Neuronal stem cell (in vitro differentiated cells): ENCODE data around the gene BTBD2.

Experiments used
- DNase-seq: peaks from one replicate; pipeline ENCODE4 v3.0.0-alpha.2; 2013; ENCODE audit warnings: low spot score
- H2AFZ ChIP-seq: one replicate; pipeline ENCODE4 v1.6.1; 2013; ENCODE audit warnings: mild to moderate bottlenecking, low read length, inconsistent platforms
- H2AK5ac ChIP-seq: 2 replicates; pipeline ENCODE4 v1.6.1; 2013; ENCODE audit warnings: low read depth, mild to moderate bottlenecking, inconsistent platforms, low read length, moderate library complexity, mixed read lengths
- H2BK120ac ChIP-seq: 2 replicates; pipeline ENCODE4 v1.6.1; 2013; ENCODE audit warnings: low read depth, mild to moderate bottlenecking, inconsistent platforms, low read length, moderate library complexity, mixed read lengths
- H2BK12ac ChIP-seq: one replicate; pipeline ENCODE4 v1.6.1; 2013; ENCODE audit warnings: low read length, inconsistent platforms
- H2BK15ac ChIP-seq: 2 replicates; pipeline ENCODE4 v1.6.1; 2013; ENCODE audit warnings: mild to moderate bottlenecking, low read length, inconsistent platforms, mixed read lengths
- H2BK5ac ChIP-seq: one replicate; pipeline ENCODE4 v1.6.1; 2013; ENCODE audit warnings: inconsistent platforms, mild to moderate bottlenecking, low read length, moderate library complexity
- H3K14ac ChIP-seq: one replicate; pipeline ENCODE4 v1.6.1; 2013; ENCODE audit warnings: low read length, inconsistent platforms
- H3K18ac ChIP-seq: 2 replicates; pipeline ENCODE4 v1.6.1; 2013; ENCODE audit warnings: low read length, inconsistent platforms
- H3K23ac ChIP-seq: 2 replicates; pipeline ENCODE4 v1.6.1; 2013; ENCODE audit warnings: low read depth, mild to moderate bottlenecking, mixed read lengths, low read length, inconsistent platforms; ENCODE audit not compliant: poor library complexity
- H3K27ac ChIP-seq: replicated peaks from 3 replicates; pipeline ENCODE4 v1.5.1; 2013; ENCODE audit warnings: low read length, inconsistent platforms
- H3K27me3 ChIP-seq, 3 experiments: 2 replicates each; pipeline ENCODE4 v1.6.1; 2013; ENCODE audit warnings: low read length in 3 of 3, mild to moderate bottlenecking in 2 of 3, inconsistent platforms in 1 of 3, low read depth in 1 of 3, mixed read lengths in 1 of 3, moderate library complexity in 1 of 3; ENCODE audit not compliant: control insufficient read depth in 3 of 3, insufficient read depth in 3 of 3
- H3K36me3 ChIP-seq, 2 donors: replicated peaks in 1 of 2; 2 replicates each; pipeline ENCODE4 v1.6.1; 2013; ENCODE audit warnings: low read length in 2 of 2; ENCODE audit not compliant: control insufficient read depth in 2 of 2, insufficient read depth in 2 of 2
- H3K4ac ChIP-seq: 2 replicates; pipeline ENCODE4 v1.6.1; 2013; ENCODE audit warnings: inconsistent platforms, mild to moderate bottlenecking, low read length, moderate library complexity
- H3K4me1 ChIP-seq, 2 donors: 1 replicate in 1 of 2; 2 replicates in 1 of 2; pipeline ENCODE4 v1.6.1; 2013; ENCODE audit warnings: low read length in 2 of 2, low read depth in 1 of 2; ENCODE audit not compliant: control insufficient read depth in 2 of 2, insufficient read depth in 1 of 2
- H3K4me2 ChIP-seq: one replicate; pipeline ENCODE4 v1.6.1; 2013; ENCODE audit warnings: mild to moderate bottlenecking, low read length, inconsistent platforms; ENCODE audit not compliant: insufficient read depth, poor library complexity, severe bottlenecking
- H3K4me3 ChIP-seq, 2 donors: 2 replicates each; pipeline ENCODE4 v1.5.1; 2013; ENCODE audit warnings: low read length in 2 of 2, mild to moderate bottlenecking in 2 of 2, inconsistent platforms in 1 of 2, moderate library complexity in 1 of 2
- H3K79me1 ChIP-seq: one replicate; pipeline ENCODE4 v1.6.1; 2013; ENCODE audit warnings: low read depth, mild to moderate bottlenecking, inconsistent platforms, low read length, moderate library complexity
- H3K9ac ChIP-seq: one replicate; pipeline ENCODE4 v1.6.1; 2013; ENCODE audit warnings: mild to moderate bottlenecking, low read depth, low read length, inconsistent platforms; ENCODE audit not compliant: poor library complexity
- H3K9me3 ChIP-seq, 2 donors: replicated peaks in 1 of 2; 2 replicates each; pipeline versions ENCODE3 to v1.6.1; 2013; ENCODE audit warnings: low read length in 2 of 2, mild to moderate bottlenecking in 2 of 2, inconsistent platforms in 1 of 2, low read depth in 1 of 2, mixed read lengths in 1 of 2, moderate library complexity in 1 of 2; ENCODE audit not compliant: control insufficient read depth in 2 of 2, insufficient read depth in 1 of 2
- H4K8ac ChIP-seq: one replicate; pipeline ENCODE4 v1.6.1; 2013; ENCODE audit warnings: low read depth, mild to moderate bottlenecking, inconsistent platforms, low read length, moderate library complexity
- H4K91ac ChIP-seq: one replicate; pipeline ENCODE4 v1.6.1; 2013; ENCODE audit warnings: low read length, low read depth, mild to moderate bottlenecking, inconsistent platforms; ENCODE audit not compliant: poor library complexity
- WGBS, 2 donors: extraction: QIAGEN DNeasy Blood & Tissue Kit; methylation state at CpG; one replicate each; pipeline ENCODE4 v1.1.7; 2013; ENCODE audit warnings: missing lambda C conversion rate in 2 of 2, mixed read lengths in 1 of 2; ENCODE audit not compliant: insufficient read length in 2 of 2, insufficient replicate concordance in 1 of 2; ENCODE audit errors: extremely low coverage in 2 of 2; 5-methylcytosine and 5-hydroxymethylcytosine counted together

BTBD2 gene

GRCh38 chr19:1967087-1967608 lies 48.4 kb downstream of the BTBD2 start:
- Histone ChIP-seq H4K91ac (no peak overlapping the region), H3K9ac (no peak overlapping the region), H3K4me2 (no peak overlapping the region), H4K8ac (no peak overlapping the region), H2BK12ac (no peak overlapping the region), H2AK5ac (no peak overlapping the region), H3K27ac (no peak overlapping the region), H2AFZ (no peak overlapping the region), H2BK15ac (no peak overlapping the region), H3K18ac (peak overlapping the region; percentile 28), H2BK5ac (no peak overlapping the region), H3K27me3 (no peaks in the 10 kb centered on the region), H3K23ac (no peak overlapping the region), H3K79me1 (peaks cover 35% of the 10 kb centered on the region), H3K14ac (no peak overlapping the region), H3K4me1 (no peaks in the 10 kb centered on the region), H3K36me3 (peaks cover 26 to 61% of the 10 kb centered on the region in 2 donors), H3K9me3 (peaks cover 0 to 6% of the 10 kb centered on the region in 2 donors), H3K4ac (no peak overlapping the region), H2BK120ac (no peak overlapping the region), H3K4me3 (no peak overlapping the region)
- no CpG with 5 or more reads among the region's 26 CpGs for WGBS, 2 donors
- DNase-seq, result no peak

- H3K23ac ChIP-seq, result no peak overlapping the region
- H3K4ac ChIP-seq, result no peak overlapping the region
- no peaks in the 10 kb centered on the region for H3K4me1 ChIP-seq
- no CpG with 5 or more reads among the region's 23 CpGs for WGBS, 2 donors
- no peak overlapping the region for H3K9ac ChIP-seq
- H3K27me3 ChIP-seq, result no peaks in the 10 kb centered on the region
- peak overlapping the region; percentile 88 for H2BK5ac ChIP-seq
- H2BK12ac ChIP-seq, result no peak overlapping the region
- H3K79me1 ChIP-seq, result peaks cover 33% of the 10 kb centered on the region
- H3K36me3 ChIP-seq, result peaks cover 7 to 56% of the 10 kb centered on the region in 2 donors
- H2AK5ac ChIP-seq, result no peak overlapping the region
- no peak overlapping the region for H4K91ac ChIP-seq
- no peak overlapping the region for H2AFZ ChIP-seq
- H4K8ac ChIP-seq, result no peak overlapping the region
- no peak overlapping the region for H3K27ac ChIP-seq
- peak overlapping the region in 1 of 2 donors; percentile 61 for H3K4me3 ChIP-seq
- H2BK15ac ChIP-seq, result no peak overlapping the region
- no peak overlapping the region for H3K14ac ChIP-seq
- no peak overlapping the region for H3K4me2 ChIP-seq
- H2BK120ac ChIP-seq, result no peak overlapping the region
- H3K18ac ChIP-seq, result no peak overlapping the region
- peaks cover 0 to 3% of the 10 kb centered on the region in 2 donors for H3K9me3 ChIP-seq
- DNase-seq, result no peak
These were observed 52.8 kb downstream of the BTBD2 start for GRCh38 chr19:1962674-1963073.

- peak overlapping the region; percentile 38 for H3K14ac ChIP-seq
- H3K27me3 ChIP-seq, result no peaks in the 10 kb centered on the region
- no peak overlapping the region for H3K18ac ChIP-seq
- peak overlapping the region; percentile 80 for H3K23ac ChIP-seq
- H3K4me3 ChIP-seq, result no peak overlapping the region
- H4K8ac ChIP-seq, result no peak overlapping the region
- H4K91ac ChIP-seq, result no peak overlapping the region
- H2AFZ ChIP-seq, result no peak overlapping the region
- peaks cover 0 to 2% of the 10 kb centered on the region in 2 donors for H3K4me1 ChIP-seq
- WGBS, 2 donors, result no CpG with 5 or more reads among the region's 42 CpGs
- H3K9ac ChIP-seq, result peak overlapping the region; percentile 21
- H3K4ac ChIP-seq, result no peak overlapping the region
- H2BK15ac ChIP-seq, result no peak overlapping the region
- H2BK12ac ChIP-seq, result no peak overlapping the region
- no peak overlapping the region for H2BK120ac ChIP-seq
- H3K36me3 ChIP-seq, result peaks cover 7 to 52% of the 10 kb centered on the region in 2 donors
- no peak for DNase-seq
- H2AK5ac ChIP-seq, result no peak overlapping the region
- H3K79me1 ChIP-seq, result peaks cover 38% of the 10 kb centered on the region
- H2BK5ac ChIP-seq, result no peak overlapping the region
- no peak overlapping the region for H3K27ac ChIP-seq
- no peak overlapping the region for H3K4me2 ChIP-seq
- H3K9me3 ChIP-seq, result peaks cover 0 to 3% of the 10 kb centered on the region in 2 donors
These were observed 54.3 kb downstream of the BTBD2 start for GRCh38 chr19:1961000-1961883.

GRCh38 chr19:1959928-1960589 lies 55.5 kb downstream of the BTBD2 start:
- no peak overlapping the region for H2AK5ac ChIP-seq
- no peak overlapping the region for H3K14ac ChIP-seq
- no peak overlapping the region for H3K23ac ChIP-seq
- H3K4me2 ChIP-seq, result no peak overlapping the region
- H2BK120ac ChIP-seq, result no peak overlapping the region
- H2BK12ac ChIP-seq, result no peak overlapping the region
- H3K27ac ChIP-seq, result no peak overlapping the region
- H4K91ac ChIP-seq, result no peak overlapping the region
- no peak overlapping the region for H2BK15ac ChIP-seq
- peak overlapping the region; percentile 39 for H2BK5ac ChIP-seq
- peaks cover 46% of the 10 kb centered on the region for H3K79me1 ChIP-seq
- H3K27me3 ChIP-seq, result no peaks in the 10 kb centered on the region
- H4K8ac ChIP-seq, result no peak overlapping the region
- peaks cover 6 to 46% of the 10 kb centered on the region in 2 donors for H3K36me3 ChIP-seq
- H3K4ac ChIP-seq, result no peak overlapping the region
- peaks cover 0 to 6% of the 10 kb centered on the region in 2 donors for H3K4me1 ChIP-seq
- no peak overlapping the region for H2AFZ ChIP-seq
- no peak overlapping the region for H3K9ac ChIP-seq
- peaks cover 0 to 3% of the 10 kb centered on the region in 2 donors for H3K9me3 ChIP-seq
- H3K18ac ChIP-seq, result no peak overlapping the region
- no peak for DNase-seq
- peak overlapping the region in 1 of 2 donors; percentile 54 for H3K4me3 ChIP-seq
- no CpG with 5 or more reads among the region's 32 CpGs for WGBS, 2 donors
